GM21737 (cell line): ENCODE results near the gene HMGN4.
"Not testable (repeated sequence)": the region's sequence is repeated elsewhere in the genome, so short reads cannot be mapped to it uniquely, and the experiment has no call there.

ENCODE experiments used
- ATAC-seq: cut with Tn5 transposase; IDR thresholded peaks from one replicate; pipeline ENCODE4 v1.9.1; 2021; ENCODE audit warnings: mild to moderate bottlenecking, moderate library complexity; ENCODE audit not compliant: unreplicated experiment

HMGN4 gene

DNA sequence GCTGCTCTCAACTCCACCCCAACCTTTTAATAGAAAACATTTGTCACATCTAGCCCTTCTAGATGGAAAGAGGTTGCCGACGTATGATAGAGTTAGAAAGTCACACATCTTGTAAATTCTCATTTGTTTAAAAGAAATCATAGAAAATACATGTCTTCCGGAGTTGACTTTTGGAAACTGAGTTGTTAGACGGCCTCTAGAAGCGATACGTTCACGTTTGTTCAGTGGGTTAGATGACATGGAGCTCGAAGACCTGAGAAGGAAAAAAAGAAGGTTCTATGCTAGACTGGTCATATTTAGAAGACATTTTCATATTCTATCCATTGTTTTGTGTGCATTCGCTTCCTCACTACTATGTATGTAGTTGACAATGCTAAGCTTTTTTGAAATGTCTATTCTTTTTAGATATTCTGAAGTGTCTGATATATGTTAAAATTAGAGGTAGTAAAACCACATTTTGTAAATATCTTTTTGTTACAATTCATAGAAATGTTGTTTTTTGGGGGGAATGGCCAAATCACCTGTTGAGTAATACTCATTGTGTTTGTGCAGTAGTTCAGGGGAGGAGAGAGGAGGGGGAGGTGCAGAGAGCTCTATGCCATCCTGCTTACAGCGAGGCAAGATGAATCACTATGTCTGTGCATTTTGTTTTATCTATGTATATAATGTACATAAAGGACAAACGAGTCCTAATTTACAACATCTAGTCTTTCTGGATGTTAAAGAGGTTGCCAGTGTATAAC lies 15.5 kb upstream of the HMGN4 start:
- ATAC-seq = not testable (repeated sequence)

DNA sequence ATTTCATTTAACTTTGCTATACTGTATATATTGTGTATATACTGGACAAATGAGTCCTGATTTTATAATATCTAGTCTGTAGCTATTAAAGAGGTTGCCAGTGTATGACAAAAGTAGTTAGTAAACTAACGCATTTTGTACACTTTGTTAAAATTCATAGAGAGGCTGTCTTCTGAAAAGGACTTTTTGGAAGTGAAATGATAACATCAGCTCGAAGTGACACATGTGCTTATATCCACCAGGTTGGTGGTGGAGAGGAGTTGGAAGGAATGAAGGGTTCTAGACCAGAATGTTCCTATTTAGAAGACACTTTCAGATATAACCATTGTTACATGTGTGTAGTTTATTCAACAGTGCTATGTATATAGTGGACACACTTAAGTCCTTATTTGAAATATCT lies 13.9 kb upstream of the HMGN4 start:
- not testable (repeated sequence) for ATAC-seq

DNA sequence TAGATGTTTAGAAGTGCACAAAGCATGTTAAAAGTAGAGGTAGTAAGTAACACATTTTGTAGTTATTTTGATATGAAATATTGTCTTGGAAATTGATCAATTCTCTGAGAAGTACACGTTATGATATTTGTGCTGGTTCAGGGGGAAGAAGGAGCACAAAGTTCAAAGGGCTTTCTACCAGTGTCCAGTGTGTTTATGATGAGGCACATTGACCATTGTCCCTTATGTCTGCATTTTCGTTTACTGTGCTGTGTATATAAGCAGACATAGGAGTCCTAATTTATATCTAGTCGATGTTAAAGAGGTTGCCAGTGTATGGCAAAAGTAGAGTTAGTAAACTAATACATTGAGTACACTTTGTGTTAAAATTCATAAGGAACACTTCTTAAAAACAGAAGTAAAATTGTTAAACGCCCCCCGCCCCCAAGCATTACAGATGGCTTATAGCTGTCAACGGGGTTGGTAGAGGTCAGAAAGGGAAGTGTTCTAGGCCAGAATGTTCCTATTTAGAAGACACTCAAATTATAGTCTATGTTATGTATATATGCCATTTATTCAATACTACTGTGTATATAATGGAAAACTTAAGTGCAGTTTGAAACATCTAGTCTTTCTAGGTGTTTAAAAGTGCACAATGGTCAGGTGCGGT lies 13.3 kb upstream of the HMGN4 start:
- no peak for ATAC-seq

DNA sequence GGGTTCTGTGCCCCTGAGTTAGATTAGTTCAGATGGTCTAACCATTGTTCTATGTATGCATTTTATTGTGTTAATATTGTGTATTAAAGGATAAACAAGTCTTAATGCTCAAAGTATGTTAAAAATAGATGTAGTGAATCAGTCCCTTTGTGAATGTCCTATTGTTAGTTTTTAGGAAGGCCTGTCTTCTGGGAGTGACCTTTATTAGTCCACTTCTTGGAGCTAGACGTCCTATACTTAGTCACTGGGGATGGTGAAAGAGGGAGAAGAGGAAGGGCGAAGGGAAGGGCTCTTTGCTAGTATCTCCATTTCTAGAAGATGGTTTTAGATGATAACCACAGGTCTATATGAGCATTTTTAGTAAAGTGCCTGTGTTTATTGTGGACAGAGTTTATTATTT lies 12.3 kb upstream of the HMGN4 start:
- no peak for ATAC-seq

DNA sequence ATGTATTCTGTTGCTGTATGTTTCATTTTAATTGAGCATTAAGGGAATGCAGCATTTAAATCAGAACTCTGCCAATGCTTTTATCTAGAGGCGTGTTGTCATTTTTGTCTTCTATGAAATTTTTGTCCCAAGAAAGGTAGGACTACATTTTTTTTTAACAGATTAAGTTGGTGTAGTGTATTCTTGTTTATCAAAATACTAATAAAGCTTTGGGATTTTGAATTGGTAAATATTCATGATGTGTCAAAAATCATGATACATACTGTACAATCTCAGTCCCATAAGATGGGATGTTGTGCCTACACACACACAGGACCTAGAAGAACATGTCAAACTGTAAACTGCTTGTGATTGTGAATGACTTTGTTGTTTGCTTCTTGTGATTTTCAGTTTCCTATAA lies 11.2 kb upstream of the HMGN4 start:
- no peak for ATAC-seq

DNA sequence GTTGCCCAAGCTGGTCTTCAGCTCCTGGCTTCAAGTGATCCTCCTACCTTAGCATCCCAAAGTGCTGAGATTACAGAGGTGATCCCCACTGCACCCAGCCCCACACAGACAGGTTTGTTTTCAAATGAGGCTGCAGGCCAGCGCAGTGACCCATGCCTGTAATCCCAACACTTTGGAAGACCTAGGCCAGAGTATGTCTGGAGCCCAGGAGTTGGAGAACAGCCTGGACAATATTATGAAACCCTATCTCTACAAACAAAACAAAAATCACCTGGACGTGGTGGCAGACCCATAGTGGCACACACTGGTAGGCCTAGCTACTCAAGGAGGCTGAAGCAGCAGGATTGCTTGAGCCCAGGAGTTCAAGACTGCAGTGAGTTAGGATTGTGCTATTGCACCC lies 8.0 kb upstream of the HMGN4 start:
- no peak for ATAC-seq

DNA sequence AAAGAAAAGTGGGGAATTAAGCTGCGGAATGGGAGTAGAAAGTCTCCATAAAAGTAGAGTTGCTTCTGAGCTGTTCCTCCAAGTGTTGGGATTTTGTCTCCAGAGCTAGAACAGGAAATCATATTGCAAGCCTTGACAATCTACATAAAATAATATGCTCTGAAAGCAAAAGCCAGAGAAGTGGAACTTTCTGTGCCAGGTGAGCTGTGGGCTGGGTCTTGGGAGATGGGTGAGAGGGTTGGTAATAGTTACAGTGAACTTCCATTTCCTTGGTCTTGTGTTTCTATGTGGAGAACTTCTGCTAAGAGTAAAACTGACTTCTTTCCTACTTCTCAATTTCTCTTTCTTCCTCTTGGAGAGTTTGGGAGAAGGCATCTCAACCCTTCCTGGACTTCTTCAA lies 6.3 kb upstream of the HMGN4 start:
- no peak for ATAC-seq

DNA sequence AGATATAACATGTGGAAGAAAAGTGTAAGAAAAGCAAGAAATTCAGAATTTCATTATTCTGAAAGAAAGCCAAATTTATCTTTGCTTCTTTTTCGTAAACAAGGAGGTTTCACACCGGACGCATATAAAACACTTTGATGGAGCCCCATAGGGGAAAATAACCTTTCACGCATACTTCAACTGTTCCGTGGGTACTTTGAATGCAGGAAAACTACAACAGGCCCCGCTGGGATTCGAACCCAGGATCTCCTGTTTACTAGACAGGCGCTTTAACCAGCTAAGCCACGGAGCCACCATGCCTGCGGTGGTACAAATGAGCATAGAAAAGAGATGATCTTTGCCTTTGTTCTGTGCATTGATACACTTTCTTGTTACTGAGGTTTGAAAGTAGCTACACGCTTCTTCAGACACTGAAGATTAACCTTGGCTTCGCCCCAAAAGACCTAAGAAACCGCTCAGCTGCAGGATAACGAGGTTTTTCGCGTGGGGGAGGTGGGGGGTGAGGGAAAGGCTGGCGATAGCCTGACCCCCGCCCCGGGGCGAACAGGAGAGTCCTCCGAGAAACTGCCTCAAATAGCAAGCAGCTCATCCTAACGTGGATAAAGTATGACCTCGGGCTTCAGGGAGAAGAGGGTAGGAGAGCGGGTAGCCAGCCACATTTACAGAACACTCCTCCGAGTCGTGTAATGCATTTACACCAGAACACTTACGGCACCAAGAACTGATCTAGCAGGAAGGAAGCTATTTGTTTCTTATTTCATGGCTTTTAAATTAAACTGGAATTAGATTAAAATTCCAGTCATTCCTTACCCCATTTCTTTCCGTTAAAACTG lies 5.3 kb upstream of the HMGN4 start:
- peak; percentile 24 for ATAC-seq

DNA sequence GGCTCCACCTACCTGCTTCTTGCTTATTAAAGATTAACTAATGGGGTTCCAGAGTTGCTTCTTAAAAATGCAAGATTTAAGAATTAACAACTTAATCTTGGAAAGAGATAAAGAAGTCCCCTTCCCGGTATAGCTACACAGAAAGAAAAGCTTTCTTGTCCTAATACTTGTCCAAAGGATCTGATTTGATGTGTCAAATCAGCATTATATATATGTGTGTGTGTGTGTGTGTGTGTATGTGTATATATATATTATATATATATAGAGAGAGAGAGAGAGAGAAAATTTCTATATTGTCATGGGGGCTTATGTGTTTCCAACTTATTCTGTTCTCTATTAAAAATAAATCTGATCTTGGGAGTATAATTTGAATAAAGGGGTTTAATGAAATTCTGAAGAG lies 4.6 kb upstream of the HMGN4 start:
- no peak for ATAC-seq

DNA sequence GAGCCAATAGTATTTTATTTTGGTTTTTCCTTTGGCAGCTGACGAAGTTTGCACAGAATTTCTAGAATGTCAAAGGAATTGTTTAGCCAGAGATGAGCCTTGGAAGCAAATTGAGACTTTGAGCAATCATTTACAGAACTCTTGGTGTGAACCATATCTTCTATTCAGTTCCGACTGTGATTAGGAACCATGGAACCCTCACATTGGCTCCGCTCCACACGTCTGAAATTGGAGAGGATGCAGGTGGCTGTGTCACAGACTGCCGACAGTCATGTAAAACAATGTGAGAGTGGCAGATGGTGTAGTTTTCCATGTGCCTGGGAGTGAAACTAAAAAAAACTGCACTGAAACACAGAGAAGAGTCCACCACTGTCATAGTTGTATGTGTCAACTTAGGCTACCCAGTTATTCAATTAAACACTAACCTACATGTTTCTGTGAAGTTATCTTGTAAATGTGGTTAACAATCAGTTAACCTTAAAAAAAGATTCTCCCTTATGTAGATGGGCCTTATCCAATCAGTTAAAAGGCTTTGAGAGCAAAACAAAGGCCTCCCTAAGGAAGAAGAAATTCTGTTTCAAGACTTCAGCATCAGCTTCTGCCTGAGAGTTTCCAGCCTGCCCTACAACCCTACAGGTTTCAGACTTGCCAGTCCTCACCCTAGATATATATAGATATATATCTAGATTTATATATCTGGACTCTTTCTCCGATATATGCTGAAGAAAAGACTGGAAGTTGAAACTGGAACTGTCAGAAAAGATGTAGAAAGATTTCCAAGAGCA lies 3.3 kb upstream of the HMGN4 start:
- ATAC-seq = no peak

DNA sequence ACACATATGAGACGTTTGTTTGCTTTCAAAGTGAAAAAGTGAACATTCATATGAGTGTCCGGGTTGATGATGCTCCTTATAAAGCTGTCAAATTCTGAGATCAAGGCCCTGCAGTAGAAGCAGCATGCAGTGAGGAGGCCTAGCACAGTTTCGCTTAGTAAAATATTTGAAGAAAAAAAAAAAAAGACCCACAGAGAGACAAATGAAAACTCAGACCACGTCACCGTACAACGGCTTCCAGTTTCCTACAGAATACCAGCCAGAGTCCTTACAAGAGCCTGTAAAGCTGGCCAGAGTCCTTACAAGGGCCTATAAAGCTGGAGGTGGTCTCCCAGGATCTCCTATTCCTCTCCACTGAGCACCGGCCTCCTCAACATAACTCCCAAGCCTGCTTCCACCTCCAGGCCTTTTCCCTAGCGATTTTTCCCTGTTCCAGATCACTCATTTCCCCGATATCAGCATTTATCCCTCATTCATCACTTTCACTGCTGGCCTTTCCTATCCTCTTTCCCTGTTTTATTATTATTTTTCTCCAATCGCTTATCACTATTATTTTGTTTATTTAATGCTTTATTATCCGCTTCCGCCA lies 1.5 kb upstream of the HMGN4 start:
- peak; percentile 17 for ATAC-seq

DNA sequence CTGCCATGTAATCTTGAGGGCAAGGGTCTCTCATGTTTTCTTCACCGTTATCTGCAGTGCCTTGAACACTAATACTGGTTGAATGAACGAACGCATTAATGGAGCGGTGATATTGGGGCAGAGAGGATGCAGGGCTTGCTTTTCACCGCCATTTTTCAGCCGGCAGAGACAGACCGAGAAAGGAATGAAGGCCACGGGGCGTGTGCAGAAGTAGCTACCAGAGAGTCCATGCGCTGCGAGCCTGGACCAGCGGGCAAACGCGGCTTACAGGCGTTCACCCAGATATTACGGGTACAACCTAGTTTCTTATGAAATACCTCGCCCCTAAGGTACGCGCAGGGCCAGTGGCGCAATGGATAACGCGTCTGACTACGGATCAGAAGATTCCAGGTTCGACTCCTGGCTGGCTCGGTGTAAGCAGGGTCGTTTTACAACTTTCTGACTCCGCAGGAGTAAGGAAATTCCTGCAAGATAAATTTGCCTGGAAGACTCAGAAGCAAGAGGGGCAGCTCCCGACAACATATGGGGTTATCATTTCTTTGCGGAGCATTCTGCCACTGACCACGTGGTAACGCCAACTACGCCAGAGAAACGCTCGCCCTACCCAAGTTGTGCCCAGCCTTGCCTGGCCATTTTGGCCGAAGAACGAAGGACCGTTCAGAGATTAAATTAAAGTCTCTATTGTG lies 863 bp upstream of the HMGN4 start:
- ATAC-seq = peak; percentile 41

DNA sequence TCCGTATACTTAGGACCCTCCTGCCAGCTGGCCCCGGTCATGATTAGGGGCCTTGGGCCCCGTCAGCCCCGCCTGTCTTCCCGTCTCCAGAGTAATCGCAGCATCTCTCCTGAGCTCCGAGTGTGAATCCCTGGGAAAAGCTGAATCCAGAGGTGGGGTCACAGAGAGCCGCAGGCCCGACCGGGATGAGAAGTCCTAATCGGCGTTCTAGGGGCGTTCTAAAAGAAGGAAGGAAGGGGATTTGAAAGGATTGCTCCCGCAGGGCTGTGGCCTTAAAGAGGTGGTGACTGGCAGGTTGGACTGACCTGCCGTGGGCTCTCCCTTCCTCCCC lies 371 bp downstream of the HMGN4 start:
- ATAC-seq = peak; percentile 1

DNA sequence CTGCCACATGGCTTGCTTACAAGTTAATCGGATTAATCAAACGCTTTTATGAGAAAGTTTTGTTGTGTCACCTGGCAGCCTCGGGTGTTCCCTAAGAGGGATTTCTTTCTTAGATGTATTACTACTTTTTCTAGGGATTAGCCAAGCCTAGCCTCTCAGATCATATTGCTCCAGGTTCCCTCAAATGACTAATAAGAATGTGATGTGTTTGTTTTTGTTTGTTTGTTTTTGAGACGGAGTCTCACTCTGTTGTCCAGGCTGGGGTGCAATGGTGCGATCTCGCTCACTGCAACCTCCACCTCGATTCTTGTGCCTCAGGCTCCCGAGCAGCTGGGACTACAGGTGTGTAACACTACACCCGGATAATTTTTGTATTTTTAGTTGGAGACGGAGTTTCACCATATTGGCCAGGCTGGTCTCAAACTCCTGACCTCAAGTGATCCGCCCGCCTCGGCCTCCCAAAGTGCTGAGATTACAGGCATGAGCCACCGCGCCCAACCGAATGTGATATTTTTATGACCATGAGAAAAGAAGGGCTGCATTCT lies 977 bp downstream of the HMGN4 start:
- ATAC-seq = no peak

DNA sequence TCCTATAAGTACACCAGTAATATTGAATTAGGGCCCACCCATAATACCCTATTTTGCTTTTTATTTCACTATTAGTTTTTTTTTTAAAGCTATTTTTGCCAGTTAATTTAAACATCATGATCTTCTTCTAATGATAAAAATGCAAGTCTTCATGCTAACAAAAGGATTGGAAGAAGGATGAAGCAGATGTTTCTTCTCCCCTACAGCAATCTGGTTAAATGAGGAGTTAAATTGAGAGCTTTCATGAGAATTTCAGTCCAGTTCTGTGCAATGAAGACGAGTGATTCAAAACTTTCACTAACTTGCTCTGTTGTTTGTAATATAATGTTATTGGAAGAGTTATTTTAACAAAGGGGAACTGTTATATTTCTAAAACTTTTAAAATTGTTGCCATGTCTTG lies 3.4 kb downstream of the HMGN4 start:
- no peak for ATAC-seq

DNA sequence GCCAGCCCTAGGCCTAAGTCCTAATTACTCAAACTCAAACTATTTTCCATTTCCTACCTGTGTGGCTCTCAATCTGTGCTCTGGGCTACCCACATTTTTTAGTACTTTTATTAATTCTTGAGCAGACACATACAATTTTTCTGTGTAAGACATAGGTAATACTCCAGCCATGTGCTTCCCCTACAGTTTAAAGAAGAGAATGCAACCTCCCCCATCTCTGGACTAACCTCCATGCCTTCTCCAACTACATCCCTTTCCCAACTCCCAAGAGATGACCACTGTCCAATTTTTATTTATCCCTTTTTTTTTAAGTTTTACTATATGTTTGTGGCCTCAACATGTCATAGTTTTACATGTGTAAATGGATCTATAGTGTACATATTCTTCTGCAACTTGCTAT lies 5.8 kb downstream of the HMGN4 start:
- no peak for ATAC-seq

DNA sequence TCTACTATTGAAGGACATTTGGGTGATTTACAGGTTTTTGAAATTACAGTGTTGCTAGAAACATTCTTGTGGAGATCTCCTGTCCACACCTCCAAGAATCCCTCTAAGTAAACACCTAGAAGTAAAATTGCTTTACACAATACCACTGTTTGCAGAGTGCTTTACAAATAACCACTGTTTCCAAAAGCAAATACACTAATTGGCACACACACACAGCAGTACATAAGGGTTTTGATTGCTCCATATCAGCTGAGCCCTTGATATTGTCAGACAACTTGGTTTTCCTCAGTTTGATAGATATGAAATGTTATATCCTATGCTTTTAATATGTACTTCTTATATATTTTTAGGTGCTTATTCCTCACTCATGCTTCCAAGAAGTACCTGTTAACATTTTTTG lies 6.3 kb downstream of the HMGN4 start:
- no peak for ATAC-seq

DNA sequence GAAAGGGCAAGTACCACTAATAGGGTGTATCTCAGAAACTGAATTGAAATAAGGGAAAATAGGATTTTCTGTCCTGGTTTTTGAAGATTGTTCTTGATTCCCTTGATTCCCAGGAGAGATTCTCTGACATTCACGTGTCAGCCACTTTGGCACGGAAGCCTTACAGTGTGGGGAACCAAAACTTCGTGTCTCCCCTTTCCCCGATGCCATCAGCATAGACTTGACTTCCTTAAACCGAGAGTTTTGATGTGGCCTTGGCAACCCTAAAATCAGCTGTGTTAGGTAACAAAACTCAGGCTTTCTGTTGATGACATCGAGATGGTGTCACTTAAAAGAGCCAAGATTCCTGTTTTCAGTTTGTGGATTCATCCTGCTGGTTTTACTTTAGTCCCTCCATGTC lies 7.5 kb downstream of the HMGN4 start:
- ATAC-seq = no peak

DNA sequence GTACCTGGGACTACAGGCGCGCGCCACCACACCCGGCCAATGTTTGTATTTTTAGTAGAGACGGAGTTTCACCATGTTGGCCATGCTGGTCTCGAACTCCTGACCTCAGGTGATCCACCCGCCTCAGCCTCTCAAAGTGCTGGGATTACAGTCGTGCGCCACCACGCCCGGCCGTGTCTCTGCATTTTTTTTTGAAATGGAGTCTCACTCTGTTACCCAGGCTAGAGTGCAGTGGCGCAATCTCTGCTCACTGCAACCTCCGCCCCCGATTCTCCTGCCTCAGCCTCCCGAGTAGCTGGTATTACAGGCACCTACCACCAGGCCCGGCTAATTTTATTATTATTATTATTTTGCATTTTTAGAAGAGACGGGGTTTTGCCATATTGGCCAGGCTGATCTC lies 9.2 kb downstream of the HMGN4 start:
- not testable (repeated sequence) for ATAC-seq
